Activated CD8-positive, alpha-beta memory T cell treated with anti-CD3 and anti-CD28 coated beads, Interleukin-2, amount 10 ng/mL, durations not matched to agents 7 days and 5 days (primary cell): ENCODE results near the gene CLPTM1L. TPM values are rescaled to one million over a fixed set of nuclear protein-coding genes. Genes with fewer than 3 reads are reported as not detected.
"Not testable (repeated sequence)": the region's sequence is repeated elsewhere in the genome, so short reads cannot be mapped to it uniquely, and the experiment has no call there.

Experiments
- ATAC-seq: fragments of 150-1000 bp; cut with Tn5 transposase; one replicate; pipeline ENCODE4 v1.10.0; 2021; ENCODE audit warnings: moderate library complexity
- CTCF ChIA-PET: fragments of 350-600 bp; sonication (Branson Sonifier 250); formaldehyde crosslinking; loops from one replicate; lab custom pipeline; 2021; ENCODE audit warnings: antibody characterized with exemption; lab: Charles Lee
- DNase-seq: peaks from one replicate; pipeline ENCODE4 v3.0.0-alpha.2; 2020
- H3K27ac Mint-ChIP-seq: one replicate; pipeline ENCODE4 v1.8.0; 2021; ENCODE audit warnings: mild to moderate bottlenecking, mixed read lengths
- H3K27me3 Mint-ChIP-seq: one replicate; pipeline ENCODE4 v1.8.0; 2021; ENCODE audit warnings: mixed read lengths
- H3K36me3 Mint-ChIP-seq: one replicate; pipeline ENCODE4 v1.8.0; 2021; ENCODE audit warnings: mild to moderate bottlenecking, mixed read lengths
- H3K4me1 Mint-ChIP-seq: one replicate; pipeline ENCODE4 v1.8.0; 2021; ENCODE audit warnings: mixed read lengths
- H3K4me3 Mint-ChIP-seq: one replicate; pipeline ENCODE4 v1.8.0; 2021; ENCODE audit warnings: mild to moderate bottlenecking, moderate library complexity, mixed read lengths
- H3K9me3 Mint-ChIP-seq: one replicate; pipeline ENCODE4 v1.8.0; 2022; ENCODE audit warnings: low read depth, mixed read lengths
- total RNA-seq, 2 experiments: library from RNA; stranded (reverse); gene quantifications; one replicate each; pipeline ENCODE4 v1.2.3, GENCODE V29; 2021

CLPTM1L gene
- total RNA-seq, 2 experiments from 2014 or later = 107 to 115 TPM

DNA sequence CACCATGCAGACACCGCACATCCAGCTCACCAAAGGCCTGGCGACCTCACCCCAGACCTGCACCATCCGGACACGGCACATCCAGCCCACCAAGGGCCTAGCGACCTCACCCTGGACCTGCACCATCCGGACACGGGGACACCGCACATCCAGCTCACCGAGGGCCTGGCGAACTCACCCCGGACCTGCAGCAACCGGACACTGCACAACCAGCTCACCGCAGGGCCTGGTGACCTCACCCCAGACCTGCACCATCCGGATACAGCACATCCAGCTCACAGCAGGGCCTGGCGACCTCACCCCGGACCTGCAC lies 61.2 kb downstream of the CLPTM1L start:
- H3K4me1 Mint-ChIP-seq, H3K27me3 Mint-ChIP-seq, H3K36me3 Mint-ChIP-seq, H3K4me3 Mint-ChIP-seq, H3K27ac Mint-ChIP-seq, DNase-seq, ATAC-seq, CTCF ChIA-PET, H3K9me3 Mint-ChIP-seq: not testable (repeated sequence)

- H3K4me1 Mint-ChIP-seq, H3K27me3 Mint-ChIP-seq, CTCF ChIA-PET: not testable (repeated sequence)
Measured at GRCh38 chr5:1282993-1283728, 61.7 kb downstream of the CLPTM1L start.

DNA sequence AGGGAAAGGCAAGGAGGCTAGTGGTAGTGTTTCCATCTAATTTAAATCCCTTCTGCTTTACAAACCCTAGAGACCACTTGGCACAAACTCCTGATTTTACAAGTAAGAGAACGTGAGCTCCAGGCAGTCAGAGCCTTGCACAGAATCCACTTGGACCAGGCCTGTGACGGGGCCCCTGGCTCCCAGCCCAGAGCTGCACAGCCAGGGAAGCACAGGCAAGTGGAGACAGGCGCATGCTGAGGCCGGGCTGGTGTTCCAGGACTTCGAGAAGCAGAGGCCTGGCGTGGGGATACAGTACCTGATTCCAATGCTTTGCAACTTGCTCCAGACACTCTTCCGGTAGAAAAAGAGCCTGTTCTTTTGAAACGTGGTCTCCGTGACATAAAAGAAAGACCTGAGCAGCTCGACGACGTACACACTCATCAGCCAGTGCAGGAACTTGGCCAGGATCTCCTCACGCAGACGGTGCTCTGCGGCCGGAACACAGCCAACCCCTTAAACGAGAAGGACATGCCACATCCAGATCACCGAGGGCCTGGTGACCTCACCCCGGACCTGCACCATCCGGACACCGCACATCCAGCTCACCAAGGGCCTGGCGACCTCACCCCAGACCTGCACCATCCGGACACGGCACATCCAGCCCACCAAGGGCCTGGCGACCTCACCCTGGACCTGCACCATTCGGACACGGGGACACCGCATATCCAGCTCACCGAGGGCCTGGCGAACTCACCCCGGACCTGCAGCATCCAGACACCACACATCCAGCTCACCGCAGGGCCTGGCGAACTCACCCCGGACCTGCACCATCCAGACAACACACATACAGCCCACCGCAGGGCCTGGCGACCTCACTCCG lies 62.5 kb downstream of the CLPTM1L start:
- ATAC-seq (no peak), DNase-seq (no peak)
- Mint-ChIP-seq H3K27ac (no peak overlapping the region), H3K27me3 (no peaks in the 10 kb centered on the region), H3K4me1 (no peaks in the 10 kb centered on the region), H3K36me3 (peaks cover 2% of the 10 kb centered on the region), H3K4me3 (no peak overlapping the region), H3K9me3 (peaks cover 4% of the 10 kb centered on the region)
- CTCF ChIA-PET = no interaction called here

More at GRCh38 chr5:1282993-1283728, 61.7 kb downstream of the CLPTM1L start:
- ATAC-seq, H3K9me3 Mint-ChIP-seq, H3K27ac Mint-ChIP-seq, H3K4me3 Mint-ChIP-seq, H3K36me3 Mint-ChIP-seq, DNase-seq: not testable (repeated sequence)

DNA sequence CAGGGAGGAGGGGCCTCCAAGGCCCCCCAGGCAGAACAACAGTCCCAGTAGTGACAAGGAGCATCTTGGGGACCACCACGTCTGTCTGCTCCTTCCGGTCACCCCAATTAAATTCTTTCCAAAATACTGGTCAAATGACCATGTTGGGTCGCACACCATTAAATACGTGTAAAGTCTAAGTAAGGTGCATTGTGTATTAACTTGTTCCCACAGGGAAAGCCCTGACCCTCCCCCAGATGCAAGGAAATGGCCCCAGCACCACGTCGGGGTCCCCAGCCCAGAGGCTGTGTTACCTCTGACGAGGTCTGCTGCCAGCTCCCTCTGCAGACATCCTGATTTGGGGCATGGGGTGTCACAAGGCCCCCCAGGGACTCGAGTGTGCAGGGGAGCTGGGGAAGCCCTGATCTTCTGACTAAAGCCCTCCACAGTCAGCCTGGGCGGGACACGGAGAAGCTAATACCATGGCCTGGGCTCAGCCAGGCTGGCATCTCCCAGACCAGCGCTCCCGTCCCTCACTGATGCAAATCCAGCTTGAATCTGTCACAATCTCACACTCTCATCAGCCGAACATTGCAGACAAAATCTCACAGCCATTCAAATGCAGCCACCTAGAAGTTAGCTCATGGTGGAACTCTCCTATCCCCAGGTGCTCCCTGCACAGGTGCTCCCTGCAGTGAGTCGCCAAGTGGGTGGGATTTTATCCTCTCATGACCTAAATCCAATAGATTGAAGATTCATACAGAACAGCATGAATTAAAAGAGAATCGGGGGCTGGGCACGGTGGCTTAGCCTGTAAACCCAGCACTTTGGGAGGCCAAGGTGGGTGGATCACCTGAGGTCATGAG lies 63.6 kb downstream of the CLPTM1L start:
- DNase-seq = no peak
- no peak for ATAC-seq
- no peak overlapping the region for H3K27ac Mint-ChIP-seq
- no peaks in the 10 kb centered on the region for H3K4me1 Mint-ChIP-seq
- CTCF ChIA-PET = no interaction called here
- H3K27me3 Mint-ChIP-seq = no peaks in the 10 kb centered on the region
- H3K9me3 Mint-ChIP-seq = peaks cover 4% of the 10 kb centered on the region
- H3K36me3 Mint-ChIP-seq = peaks cover 2% of the 10 kb centered on the region
- H3K4me3 Mint-ChIP-seq = no peak overlapping the region

- peaks cover 4% of the 10 kb centered on the region for H3K9me3 Mint-ChIP-seq
- DNase-seq (no peak), ATAC-seq (no peak)
- no peaks in the 10 kb centered on the region for H3K4me1 Mint-ChIP-seq
- no peak overlapping the region for H3K27ac Mint-ChIP-seq
- H3K27me3 Mint-ChIP-seq = no peaks in the 10 kb centered on the region
- no peak overlapping the region for H3K4me3 Mint-ChIP-seq
- CTCF ChIA-PET = no interaction called here
- no peaks in the 10 kb centered on the region for H3K36me3 Mint-ChIP-seq
Measured at GRCh38 chr5:1280177-1281037, 64.5 kb downstream of the CLPTM1L start.

DNA sequence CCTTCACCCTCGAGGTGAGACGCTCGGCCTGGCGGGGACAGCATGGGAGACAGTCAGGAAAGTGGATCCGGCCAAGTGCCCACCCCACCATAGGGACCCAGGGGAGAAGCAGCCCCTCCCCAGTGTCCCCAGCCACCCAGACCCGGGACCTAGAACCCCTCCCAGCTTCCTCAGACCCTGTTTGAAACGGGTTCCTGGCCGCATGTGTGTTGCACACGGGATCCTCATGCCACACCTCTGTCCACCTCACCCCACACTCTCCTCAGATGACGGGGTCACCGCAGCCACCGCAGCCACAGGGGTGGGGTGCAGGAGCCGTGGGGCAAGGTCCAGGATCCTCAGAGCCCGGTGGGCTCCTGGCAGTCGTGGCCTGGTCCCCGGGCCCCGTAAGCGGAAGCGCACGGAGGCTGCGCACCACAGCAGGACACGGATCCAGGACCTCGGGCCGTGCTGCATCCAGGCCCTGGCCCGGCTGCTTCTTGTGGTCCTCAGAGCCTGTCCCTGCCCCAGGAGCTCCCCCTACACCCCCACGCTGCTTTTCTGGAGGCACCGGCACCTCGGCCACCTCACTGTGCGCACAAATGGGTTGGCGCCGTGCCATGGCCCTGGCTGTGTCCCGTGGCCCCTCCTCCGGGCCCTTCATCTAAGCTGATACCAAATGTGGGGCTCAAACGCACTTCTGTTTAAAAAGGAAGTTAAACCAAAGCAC lies 65.3 kb downstream of the CLPTM1L start:
- Mint-ChIP-seq H3K4me3 (no peak overlapping the region), H3K27ac (no peak overlapping the region), H3K27me3 (no peaks in the 10 kb centered on the region), H3K4me1 (no peaks in the 10 kb centered on the region), H3K9me3 (peaks cover 4% of the 10 kb centered on the region), H3K36me3 (peaks cover 2% of the 10 kb centered on the region)
- DNase-seq (no peak), ATAC-seq (no peak)
- CTCF ChIA-PET = no interaction called here

- Mint-ChIP-seq H3K9me3 (peaks cover 4% of the 10 kb centered on the region), H3K4me3 (no peak overlapping the region), H3K4me1 (no peaks in the 10 kb centered on the region), H3K36me3 (peaks cover 2% of the 10 kb centered on the region), H3K27me3 (no peaks in the 10 kb centered on the region), H3K27ac (no peak overlapping the region)
- CTCF ChIA-PET = no interaction called here
- ATAC-seq (no peak), DNase-seq (no peak)
Measured at GRCh38 chr5:1278656-1279442, 66.0 kb downstream of the CLPTM1L start.

DNA sequence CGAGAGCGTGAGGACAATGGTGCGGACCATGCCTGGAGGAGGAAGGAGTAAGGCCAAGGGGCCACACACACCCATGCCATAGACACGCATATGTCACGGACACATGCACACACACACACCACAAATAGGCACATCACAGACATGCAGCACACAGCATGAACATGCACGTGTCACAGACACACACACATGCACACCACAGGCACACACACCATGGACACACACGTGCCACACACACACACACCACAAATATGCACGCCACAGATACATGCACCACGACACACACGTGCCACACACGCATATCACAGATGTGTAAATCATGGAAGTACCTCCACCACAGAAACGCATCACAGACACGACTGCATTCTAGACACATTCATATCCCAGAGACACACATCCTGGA lies 66.7 kb downstream of the CLPTM1L start:
- ATAC-seq = no peak
- Mint-ChIP-seq H3K27me3 (no peaks in the 10 kb centered on the region), H3K27ac (no peak overlapping the region), H3K4me1 (no peaks in the 10 kb centered on the region), H3K4me3 (no peak overlapping the region), H3K9me3 (peaks cover 4% of the 10 kb centered on the region), H3K36me3 (peaks cover 2% of the 10 kb centered on the region)
- DNase-seq = no peak
- CTCF ChIA-PET = no interaction called here

DNA sequence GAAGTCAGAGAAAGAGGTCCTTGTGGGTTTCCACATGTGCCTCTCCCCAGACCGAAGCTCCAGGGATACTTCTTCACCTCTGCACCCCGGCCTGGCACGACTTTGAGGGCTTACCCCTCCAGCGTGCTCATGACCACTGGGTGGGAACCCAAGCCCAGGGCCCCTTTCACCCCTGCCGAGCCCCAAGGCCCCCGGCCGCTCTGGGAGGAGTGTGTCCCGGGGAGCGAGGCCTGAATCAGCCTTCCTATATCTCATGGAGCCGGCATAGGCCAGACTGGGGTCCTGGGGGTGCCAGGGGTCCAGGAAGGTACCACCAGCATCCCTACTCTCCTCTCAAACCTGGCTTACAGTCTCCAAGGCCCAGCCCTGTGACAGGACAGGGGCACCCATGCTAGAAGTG lies 67.1 kb downstream of the CLPTM1L start:
- H3K27ac Mint-ChIP-seq = no peak overlapping the region
- H3K27me3 Mint-ChIP-seq = no peaks in the 10 kb centered on the region
- H3K4me3 Mint-ChIP-seq = no peak overlapping the region
- no peaks in the 10 kb centered on the region for H3K4me1 Mint-ChIP-seq
- H3K36me3 Mint-ChIP-seq = peaks cover 2% of the 10 kb centered on the region
- CTCF ChIA-PET = no interaction called here
- ATAC-seq (no peak), DNase-seq (no peak)
- peaks cover 4% of the 10 kb centered on the region for H3K9me3 Mint-ChIP-seq

GRCh38 chr5:1277331-1277730 lies 67.6 kb downstream of the CLPTM1L start:
- Mint-ChIP-seq H3K4me3 (no peak overlapping the region), H3K9me3 (peaks cover 4% of the 10 kb centered on the region), H3K27me3 (no peaks in the 10 kb centered on the region), H3K4me1 (no peaks in the 10 kb centered on the region), H3K27ac (no peak overlapping the region), H3K36me3 (peaks cover 2% of the 10 kb centered on the region)
- DNase-seq (no peak), ATAC-seq (no peak)
- CTCF ChIA-PET = no interaction called here

DNA sequence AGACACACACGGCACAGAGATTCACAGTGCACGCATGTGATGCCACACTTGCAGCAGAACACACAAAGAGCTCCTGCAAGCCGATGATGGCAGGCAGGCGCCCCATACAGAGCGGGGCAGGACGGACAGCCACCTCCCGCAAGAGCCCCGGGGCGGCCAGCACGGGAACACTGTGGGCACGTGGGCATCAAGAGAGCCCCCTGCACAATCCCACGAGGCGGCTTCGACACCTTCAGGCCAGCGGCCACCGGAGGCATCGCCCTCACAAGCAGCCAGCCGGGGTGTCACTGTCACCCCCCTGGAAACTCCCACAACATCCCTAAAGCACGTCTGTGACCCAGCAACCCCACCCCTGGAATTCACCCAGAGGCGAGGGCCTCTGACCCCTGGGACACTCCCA lies 68.0 kb downstream of the CLPTM1L start:
- H3K4me3 Mint-ChIP-seq = no peak overlapping the region
- no peaks in the 10 kb centered on the region for H3K27me3 Mint-ChIP-seq
- H3K27ac Mint-ChIP-seq = no peak overlapping the region
- H3K9me3 Mint-ChIP-seq = peaks cover 4% of the 10 kb centered on the region
- CTCF ChIA-PET = no interaction called here
- DNase-seq (no peak), ATAC-seq (no peak)
- peaks cover 2% of the 10 kb centered on the region for H3K36me3 Mint-ChIP-seq
- no peaks in the 10 kb centered on the region for H3K4me1 Mint-ChIP-seq
